Measurements from ENCODE around the gene ATP13A5. TPM values are rescaled to one million over a fixed set of nuclear protein-coding genes. Genes with fewer than 3 reads are reported as not detected.

Gene ATP13A5, protein sequence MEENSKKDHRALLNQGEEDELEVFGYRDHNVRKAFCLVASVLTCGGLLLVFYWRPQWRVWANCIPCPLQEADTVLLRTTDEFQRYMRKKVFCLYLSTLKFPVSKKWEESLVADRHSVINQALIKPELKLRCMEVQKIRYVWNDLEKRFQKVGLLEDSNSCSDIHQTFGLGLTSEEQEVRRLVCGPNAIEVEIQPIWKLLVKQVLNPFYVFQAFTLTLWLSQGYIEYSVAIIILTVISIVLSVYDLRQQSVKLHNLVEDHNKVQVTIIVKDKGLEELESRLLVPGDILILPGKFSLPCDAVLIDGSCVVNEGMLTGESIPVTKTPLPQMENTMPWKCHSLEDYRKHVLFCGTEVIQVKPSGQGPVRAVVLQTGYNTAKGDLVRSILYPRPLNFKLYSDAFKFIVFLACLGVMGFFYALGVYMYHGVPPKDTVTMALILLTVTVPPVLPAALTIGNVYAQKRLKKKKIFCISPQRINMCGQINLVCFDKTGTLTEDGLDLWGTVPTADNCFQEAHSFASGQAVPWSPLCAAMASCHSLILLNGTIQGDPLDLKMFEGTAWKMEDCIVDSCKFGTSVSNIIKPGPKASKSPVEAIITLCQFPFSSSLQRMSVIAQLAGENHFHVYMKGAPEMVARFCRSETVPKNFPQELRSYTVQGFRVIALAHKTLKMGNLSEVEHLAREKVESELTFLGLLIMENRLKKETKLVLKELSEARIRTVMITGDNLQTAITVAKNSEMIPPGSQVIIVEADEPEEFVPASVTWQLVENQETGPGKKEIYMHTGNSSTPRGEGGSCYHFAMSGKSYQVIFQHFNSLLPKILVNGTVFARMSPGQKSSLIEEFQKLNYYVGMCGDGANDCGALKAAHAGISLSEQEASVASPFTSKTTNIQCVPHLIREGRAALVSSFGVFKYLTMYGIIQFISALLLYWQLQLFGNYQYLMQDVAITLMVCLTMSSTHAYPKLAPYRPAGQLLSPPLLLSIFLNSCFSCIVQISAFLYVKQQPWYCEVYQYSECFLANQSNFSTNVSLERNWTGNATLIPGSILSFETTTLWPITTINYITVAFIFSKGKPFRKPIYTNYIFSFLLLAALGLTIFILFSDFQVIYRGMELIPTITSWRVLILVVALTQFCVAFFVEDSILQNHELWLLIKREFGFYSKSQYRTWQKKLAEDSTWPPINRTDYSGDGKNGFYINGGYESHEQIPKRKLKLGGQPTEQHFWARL
- total RNA-seq = not detected

DNA sequence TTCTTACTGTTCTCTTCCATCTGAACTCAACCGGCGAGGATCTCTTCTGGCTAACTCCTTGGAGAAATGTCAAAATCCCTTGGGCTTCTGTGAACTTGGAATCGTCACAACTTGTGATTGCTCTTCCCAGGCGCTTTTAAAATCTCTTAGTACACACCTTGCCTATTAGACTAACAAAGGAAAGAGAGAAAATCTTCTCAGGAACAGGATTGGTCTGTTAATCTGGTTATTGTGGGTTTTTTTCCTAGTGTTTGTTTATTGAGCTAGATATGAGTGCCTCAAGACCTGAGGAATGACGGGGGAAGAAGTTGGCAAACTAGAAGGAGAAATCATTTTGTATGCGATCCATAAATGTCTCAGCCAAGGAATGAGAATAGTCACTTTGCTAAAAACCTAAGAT, at the start of gene ATP13A5:
Gene ATP13A5 (minus strand): TSS at position 48 of the 400 bp plus-strand sequence. CDS start 28 bp downstream, at position 20.

DNA sequence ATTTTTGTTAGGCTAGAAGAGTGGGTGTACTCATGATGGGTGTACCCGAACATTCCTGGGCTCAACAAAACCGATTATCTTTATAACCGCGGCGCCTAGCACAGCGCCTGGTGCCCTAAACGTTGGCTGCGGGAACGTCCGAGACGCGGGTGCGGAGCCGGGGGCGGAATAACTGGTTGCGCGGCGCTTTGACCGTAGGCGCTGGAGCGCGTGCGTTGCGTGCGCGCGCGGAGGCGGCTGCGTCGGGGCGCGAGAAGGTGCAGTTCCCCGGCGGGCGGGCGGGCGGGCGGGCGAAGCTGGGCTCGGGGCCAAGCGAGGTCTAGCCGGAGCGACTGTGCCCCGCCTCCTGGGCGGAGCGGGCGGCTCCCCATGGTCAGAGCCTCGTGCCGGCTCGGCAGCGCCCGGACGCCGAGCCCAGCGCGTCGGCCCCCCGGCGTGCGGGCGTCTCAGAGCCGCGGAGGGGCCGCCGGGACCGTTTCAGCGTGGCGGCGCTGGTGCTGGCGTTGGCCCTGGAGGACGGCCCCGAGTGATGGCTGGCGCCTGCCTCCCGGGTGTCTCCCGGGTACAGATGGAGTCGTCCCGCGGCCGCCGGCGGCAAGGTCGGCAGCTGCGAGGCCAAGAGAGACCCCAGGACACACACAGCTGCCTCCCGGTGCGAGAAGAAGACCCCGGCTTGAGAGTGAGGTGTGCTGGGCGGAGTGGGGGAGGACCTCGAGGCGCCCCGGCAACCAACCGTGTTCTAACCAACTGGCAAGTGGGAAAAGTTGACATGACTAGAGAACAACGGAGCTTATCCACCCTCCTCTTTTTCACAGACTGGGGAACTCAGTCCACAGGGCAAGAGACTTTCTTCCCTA, 137.5 kb downstream of the ATP13A5 start, which contains the start of gene PLAAT1:
Gene PLAAT1 (plus strand): TSS at position 373 of the 857 bp plus-strand sequence. CDS start 14,429 bp downstream, outside the sequence.

Other genes starting within 250 kb of the ATP13A5 start
- not detected for gene PLAAT1, start 137.5 kb downstream of the ATP13A5 start, total RNA-seq
- gene ATP13A4, start 176.1 kb upstream of the ATP13A5 start, total RNA-seq = 1 to 10 TPM; 1.2 to 1.4 TPM
- 10 to 100 TPM; 57.8 to 62.2 TPM for gene OPA1, start 214.5 kb upstream of the ATP13A5 start, total RNA-seq

Measured in activated naive CD4-positive, alpha-beta T cell treated with anti-CD3 and anti-CD28 coated beads, Interleukin-2, amount 10 ng/mL, durations not matched to agents 5 hours and 36 hours (primary cell).